Spinal cord (tissue), 10 donors: ENCODE data around the gene RNF126. TPM values are rescaled to one million over a fixed set of nuclear protein-coding genes. Genes with fewer than 3 reads are reported as not detected.
A peak's percentile ranks its signal among the peaks of the same experiment; 100 is the strongest.

Experiments used
- DNase-seq, 6 donors: peaks; one replicate each; pipeline versions ENCODE4 v3.0.0 to v3.0.0-alpha.2; 2013 to 2015; ENCODE audit warnings: low spot score in 6 of 6, low read depth in 4 of 6
- H3K27ac ChIP-seq: one replicate; pipeline ENCODE4 v1.5.1; 2013; ENCODE audit warnings: low read depth, low read length, control low read depth
- H3K27me3 ChIP-seq: one replicate; pipeline ENCODE4 v1.6.1; 2013; ENCODE audit warnings: low read length; ENCODE audit not compliant: control insufficient read depth, insufficient read depth
- H3K36me3 ChIP-seq: one replicate; pipeline ENCODE4 v1.6.1; 2013; ENCODE audit warnings: low read length; ENCODE audit not compliant: control insufficient read depth, insufficient read depth
- H3K4me1 ChIP-seq: one replicate; pipeline ENCODE4 v1.6.1; 2013; ENCODE audit warnings: low read length; ENCODE audit not compliant: control insufficient read depth, insufficient read depth
- H3K4me3 ChIP-seq: one replicate; pipeline ENCODE4 v1.5.1; 2013; ENCODE audit warnings: low read depth, low read length, control low read depth
- H3K9me3 ChIP-seq: one replicate; pipeline ENCODE4 v1.6.1; 2013; ENCODE audit warnings: low read length; ENCODE audit not compliant: control insufficient read depth, insufficient read depth
- WGBS: methylation state at CpG from one replicate; pipeline ENCODE4 v1.1.5; 2013; ENCODE audit warnings: missing lambda C conversion rate; ENCODE audit not compliant: insufficient coverage; 5-methylcytosine and 5-hydroxymethylcytosine counted together
- long read RNA-seq, 4 donors: transcript quantifications; one replicate each; lab custom pipeline, GENCODE V29; 2026
- polyA plus RNA-seq, 2 donors: library from polyadenylated mRNA; unstranded; fragments of 120-200 nt; gene quantifications; one replicate each; pipeline ENCODE4 v1.2.1, GENCODE V29; 2013; ENCODE audit not compliant: insufficient read length in 2 of 2
- total RNA-seq, 2 donors: library from RNA; depleted of rRNA in 1 of 2; stranded (reverse); fragments of 120-200 nt in 1 of 2; fragments of >200 nt in 1 of 2; gene quantifications; one replicate each; pipeline versions ENCODE4 v1.2.3 to v1.2.4, GENCODE V29; 2013 to 2014
- donor health status: healthy.

The RNF126 gene
- 10 to 100 TPM; 13.4 to 20.3 TPM for total RNA-seq
- 10 to 100 TPM; 50.9 to 61.6 TPM for polyA plus RNA-seq
- long read RNA-seq, donor 1, transcript RNF126-201 (9 exons, 1,694 nt) = major isoform, 18 of 25 reads
- long read RNA-seq, donor 1, partial matches to known transcripts = 5 of 25 reads
- long read RNA-seq, donor 1, other reads (novel, unspliced or antisense) = 0 of 25 reads
- long read RNA-seq, donor 2, transcript RNF126-201 (9 exons, 1,694 nt) = major isoform, 11 of 17 reads
- long read RNA-seq, donor 2, partial matches to known transcripts = 5 of 17 reads
- long read RNA-seq, donor 2, other reads (novel, unspliced or antisense) = 0 of 17 reads
- long read RNA-seq, donor 3, transcript RNF126-201 (9 exons, 1,694 nt) = major isoform, 9 of 13 reads
- long read RNA-seq, donor 3, partial matches to known transcripts = 0 of 13 reads
- long read RNA-seq, donor 3, other reads (novel, unspliced or antisense) = 0 of 13 reads
- long read RNA-seq, donor 4, transcript RNF126-201 (9 exons, 1,694 nt) = major isoform, 10 of 12 reads
- long read RNA-seq, donor 4, partial matches to known transcripts = 0 of 12 reads
- long read RNA-seq, donor 4, other reads (novel, unspliced or antisense) = 0 of 12 reads

GRCh38 chr19:662962-663681, at the start of gene RNF126:
Gene RNF126, minus strand, starts transcription at chr19:663214. Its CDS starts 93 bp downstream, at chr19:663121.
- H3K36me3 ChIP-seq = peaks cover 36% of the 10 kb centered on the region
- H3K27ac ChIP-seq = peak within 1 kb of the TSS; percentile 92
- H3K27me3 ChIP-seq = no peaks in the 10 kb centered on the region
- H3K4me3 ChIP-seq = peak within 1 kb of the TSS; percentile 50
- peaks cover 50% of the 10 kb centered on the region for H3K4me1 ChIP-seq
- H3K9me3 ChIP-seq = no peaks in the 10 kb centered on the region
- under 1% methylated on average over 97 of the region's 97 CpGs for WGBS
- peak; percentile 73 to 97 (median 86) for DNase-seq

- H3K27ac ChIP-seq = peak overlapping the region; percentile 10
- H3K9me3 ChIP-seq = peaks cover 2% of the 10 kb centered on the region
- H3K4me3 ChIP-seq = no peak overlapping the region
- 42% methylated on average over 4 of the region's 8 CpGs for WGBS
- peaks cover 31% of the 10 kb centered on the region for H3K36me3 ChIP-seq
- peaks cover 30% of the 10 kb centered on the region for H3K4me1 ChIP-seq
- H3K27me3 ChIP-seq = no peaks in the 10 kb centered on the region
- peak in 1 of 6 donors; percentile 34 for DNase-seq
These were observed 48.2 kb upstream of the RNF126 start for GRCh38 chr19:711254-711653.

DNA sequence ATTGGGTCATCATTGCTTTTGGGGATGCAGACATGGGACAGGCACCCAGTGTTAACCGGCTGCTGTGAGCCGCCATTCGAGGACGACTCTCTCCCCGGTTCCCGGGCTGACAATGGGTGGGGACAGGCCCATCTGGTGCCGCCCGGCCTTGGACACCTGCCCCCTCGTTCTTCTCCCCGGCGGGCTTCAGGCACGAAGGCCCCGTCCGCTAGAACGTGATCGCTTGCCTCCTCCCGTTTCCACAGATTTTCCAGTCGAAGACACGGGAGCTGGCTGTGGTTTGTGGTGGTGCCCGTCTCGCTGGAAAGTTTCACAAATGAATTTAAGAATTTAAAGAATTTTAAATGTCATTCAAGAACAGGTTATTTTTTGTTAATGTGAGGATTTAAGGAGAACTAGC, 47.8 kb upstream of the RNF126 start:
- peak overlapping the region; percentile 64 for H3K4me3 ChIP-seq
- H3K4me1 ChIP-seq = peaks cover 30% of the 10 kb centered on the region
- DNase-seq = peak in 2 of 6 donors; percentile 28 to 47
- 23% methylated on average over 14 of the region's 21 CpGs for WGBS
- H3K27ac ChIP-seq = peak overlapping the region; percentile 79
- peaks cover 29% of the 10 kb centered on the region for H3K36me3 ChIP-seq
- no peaks in the 10 kb centered on the region for H3K27me3 ChIP-seq
- peaks cover 2% of the 10 kb centered on the region for H3K9me3 ChIP-seq

- Histone ChIP-seq H3K27ac (peak overlapping the region; percentile 79), H3K4me3 (peak overlapping the region; percentile 64), H3K27me3 (no peaks in the 10 kb centered on the region), H3K9me3 (no peaks in the 10 kb centered on the region), H3K36me3 (peaks cover 25% of the 10 kb centered on the region), H3K4me1 (peaks cover 30% of the 10 kb centered on the region)
- under 1% methylated on average over 19 of the region's 27 CpGs for WGBS
- DNase-seq = peak in 2 of 6 donors; percentile 32 to 56
These were observed 47.1 kb upstream of the RNF126 start for GRCh38 chr19:709965-710571.

- Histone ChIP-seq H3K36me3 (peaks cover 18% of the 10 kb centered on the region), H3K4me3 (peak overlapping the region; percentile 64), H3K27ac (peak overlapping the region; percentile 79), H3K4me1 (peaks cover 34% of the 10 kb centered on the region), H3K27me3 (peaks cover 3% of the 10 kb centered on the region), H3K9me3 (no peaks in the 10 kb centered on the region)
- DNase-seq = peak in 2 of 6 donors; percentile 28 to 38
- under 1% methylated on average over 75 of the region's 78 CpGs for WGBS
These were observed 46.4 kb upstream of the RNF126 start for GRCh38 chr19:709196-709964.

DNA sequence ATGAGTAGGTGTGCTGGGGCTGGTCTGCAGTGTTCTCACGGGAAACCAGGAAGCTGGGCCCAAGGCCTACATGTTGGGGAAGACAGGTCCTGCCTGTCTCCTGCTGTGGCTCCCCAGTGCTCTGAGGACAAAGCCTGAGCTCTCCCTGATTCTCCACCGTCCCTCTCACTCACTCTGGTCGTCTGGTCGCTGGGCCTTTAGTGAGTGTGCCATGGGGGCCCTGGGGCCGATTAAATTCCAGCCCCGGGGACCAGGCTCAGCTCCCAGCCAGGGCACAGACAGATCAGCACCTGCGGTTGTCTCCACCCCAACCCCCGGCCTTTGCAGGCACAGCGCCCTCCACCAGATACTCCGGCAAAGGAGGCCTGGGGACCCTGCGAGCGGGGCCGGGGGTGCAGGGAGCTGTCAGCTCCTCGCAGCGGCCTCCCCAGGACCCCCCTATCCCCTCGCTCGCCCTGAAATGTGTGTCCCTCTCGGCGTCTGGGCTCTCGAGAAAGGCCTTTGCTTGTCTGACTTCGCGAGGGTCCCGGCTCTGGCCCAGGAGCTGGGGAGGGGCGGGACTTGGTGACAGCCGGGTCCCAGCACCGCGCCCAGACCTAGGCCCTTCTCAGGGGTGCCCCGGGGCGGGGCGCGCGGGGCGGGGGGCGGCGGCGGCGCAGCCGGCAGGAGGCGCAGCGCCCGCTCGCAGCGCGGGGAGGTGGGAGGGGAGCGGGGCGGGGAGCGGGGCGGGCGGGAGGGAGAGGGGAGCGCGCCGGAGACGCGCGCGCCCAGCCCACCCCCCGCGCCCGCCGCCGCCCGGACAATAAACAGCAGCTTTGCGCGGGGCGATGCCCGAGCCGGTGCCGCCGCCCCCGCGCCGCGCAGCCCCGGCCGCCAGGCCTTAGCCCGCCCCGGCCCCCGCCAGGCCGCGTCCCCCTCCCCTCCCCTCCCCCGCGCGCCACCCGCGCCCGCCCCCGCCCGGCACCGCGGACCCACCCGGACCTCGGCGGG, 45.4 kb upstream of the RNF126 start, which contains the start of gene PALM:
Gene PALM (plus strand): TSS at position 782 of the 990 bp plus-strand sequence. CDS start 212 bp downstream, outside the sequence.
- Histone ChIP-seq H3K36me3 (peaks cover 18% of the 10 kb centered on the region), H3K9me3 (no peaks in the 10 kb centered on the region), H3K4me3 (peak within 1 kb of the TSS; percentile 64), H3K27me3 (peaks cover 6% of the 10 kb centered on the region), H3K27ac (peak within 1 kb of the TSS; percentile 79), H3K4me1 (peaks cover 39% of the 10 kb centered on the region)
- 6% methylated on average over 52 of the region's 93 CpGs for WGBS
- peak in 2 of 6 donors; percentile 84 to 85 for DNase-seq

- no peaks in the 10 kb centered on the region for H3K36me3 ChIP-seq
- H3K4me3 ChIP-seq = no peak overlapping the region
- H3K4me1 ChIP-seq = peaks cover 19% of the 10 kb centered on the region
- H3K27ac ChIP-seq = no peak overlapping the region
- no peaks in the 10 kb centered on the region for H3K9me3 ChIP-seq
- H3K27me3 ChIP-seq = peaks cover 8% of the 10 kb centered on the region
- DNase-seq = no peak
- WGBS = 10% methylated on average over 8 of the region's 14 CpGs
These were observed 41.4 kb upstream of the RNF126 start for GRCh38 chr19:704447-704741.
